ENCODE results near the gene CRP.
"Not testable (repeated sequence)": the region's sequence is repeated elsewhere in the genome, so short reads cannot be mapped to it uniquely, and the experiment has no call there.

The CRP gene

GRCh38 chr1:159699653-159700052 is 14.7 kb downstream of the CRP start:
- DNase-seq (ENCODE audit: low read depth), result no peak

- DNase-seq (ENCODE audit: low read depth), result no peak
These were observed 15.1 kb downstream of the CRP start for GRCh38 chr1:159699246-159699645.

GRCh38 chr1:159687511-159687910 is 26.9 kb downstream of the CRP start:
- DNase-seq (ENCODE audit: low read depth), result no peak

- DNase-seq (ENCODE audit: low read depth), result no peak
These were observed 27.6 kb downstream of the CRP start for GRCh38 chr1:159686599-159687299.

GRCh38 chr1:159678939-159679338 is 35.5 kb downstream of the CRP start:
- DNase-seq (ENCODE audit: low read depth), result no peak

- DNase-seq (ENCODE audit: low read depth), result no peak
These were observed 39.3 kb downstream of the CRP start for GRCh38 chr1:159675046-159675445.

GRCh38 chr1:159672390-159672789 is 42.0 kb downstream of the CRP start:
- DNase-seq (ENCODE audit: low read depth), result not testable (repeated sequence)

GRCh38 chr1:159669338-159669737 is 45.1 kb downstream of the CRP start:
- no peak for DNase-seq (ENCODE audit: low read depth)

GRCh38 chr1:159668739-159669138 is 45.6 kb downstream of the CRP start:
- DNase-seq (ENCODE audit: low read depth), result no peak

- no peak for DNase-seq (ENCODE audit: low read depth)
These were observed 50.1 kb downstream of the CRP start for GRCh38 chr1:159664247-159664646.

- DNase-seq (ENCODE audit: low read depth), result no peak
These were observed 50.8 kb downstream of the CRP start for GRCh38 chr1:159663552-159663951.

Data from activated T-cell treated with anti-CD3 and anti-CD28 coated beads for 24 hours (primary cell).